ENCODE measurements around the gene ACKR4. TPM values are rescaled to one million over a fixed set of nuclear protein-coding genes. Genes with fewer than 3 reads are reported as not detected.
"Not testable (repeated sequence)": the region's sequence is repeated elsewhere in the genome, so short reads cannot be mapped to it uniquely, and the experiment has no call there.

The ACKR4 gene
- total and polyA plus RNA-seq, 10 donors: 0.50 to 2.6 (median 1.2) TPM

DNA sequence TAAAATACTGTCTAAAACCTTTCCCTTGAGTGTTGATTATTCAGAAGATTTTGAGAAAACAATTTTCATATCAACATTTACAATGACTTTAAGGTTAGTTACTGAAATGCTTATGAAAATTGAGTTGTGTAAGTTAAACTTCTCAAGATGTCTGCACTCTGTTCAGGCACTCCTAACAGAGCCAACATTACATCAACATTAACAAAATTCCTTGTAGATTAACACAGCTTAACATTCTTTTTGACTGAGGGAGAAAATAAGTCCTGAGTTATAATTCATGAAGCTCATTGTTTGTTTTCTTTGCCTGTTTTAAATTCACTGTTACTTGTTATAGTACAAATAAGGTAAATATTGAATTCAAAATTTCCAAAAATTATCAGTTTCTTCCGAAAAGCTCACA lies 9.0 kb downstream of the ACKR4 start:
- peaks cover 0 to 6% (median 0%) of the 10 kb centered on the region in 8 donors for H3K9me3 ChIP-seq
- H3K27ac ChIP-seq: no peak overlapping the region
- TF ChIP-seq POLR2A (IDR thresholded peaks at IDR 0.05) (no peak), POLR2AphosphoS5 (IDR thresholded peaks at IDR 0.05) (no peak)
- TF ChIP-seq, protein P1, sequence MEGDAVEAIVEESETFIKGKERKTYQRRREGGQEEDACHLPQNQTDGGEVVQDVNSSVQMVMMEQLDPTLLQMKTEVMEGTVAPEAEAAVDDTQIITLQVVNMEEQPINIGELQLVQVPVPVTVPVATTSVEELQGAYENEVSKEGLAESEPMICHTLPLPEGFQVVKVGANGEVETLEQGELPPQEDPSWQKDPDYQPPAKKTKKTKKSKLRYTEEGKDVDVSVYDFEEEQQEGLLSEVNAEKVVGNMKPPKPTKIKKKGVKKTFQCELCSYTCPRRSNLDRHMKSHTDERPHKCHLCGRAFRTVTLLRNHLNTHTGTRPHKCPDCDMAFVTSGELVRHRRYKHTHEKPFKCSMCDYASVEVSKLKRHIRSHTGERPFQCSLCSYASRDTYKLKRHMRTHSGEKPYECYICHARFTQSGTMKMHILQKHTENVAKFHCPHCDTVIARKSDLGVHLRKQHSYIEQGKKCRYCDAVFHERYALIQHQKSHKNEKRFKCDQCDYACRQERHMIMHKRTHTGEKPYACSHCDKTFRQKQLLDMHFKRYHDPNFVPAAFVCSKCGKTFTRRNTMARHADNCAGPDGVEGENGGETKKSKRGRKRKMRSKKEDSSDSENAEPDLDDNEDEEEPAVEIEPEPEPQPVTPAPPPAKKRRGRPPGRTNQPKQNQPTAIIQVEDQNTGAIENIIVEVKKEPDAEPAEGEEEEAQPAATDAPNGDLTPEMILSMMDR (IDR thresholded peaks at IDR 0.05 in 8 of 11, conservative IDR thresholded peaks at IDR 0.05 in 3 of 11): no peak
- H3K4me1 ChIP-seq: no peaks in the 10 kb centered on the region
- DNase-seq: no peak
- H3K27me3 ChIP-seq (replicated peaks in 1 of 7): no peaks in the 10 kb centered on the region
- intact Hi-C loops (cut with DNase I; ENCODE audit: low total_unique reads): no loop called here
- H3K36me3 ChIP-seq: peaks cover 0 to 59% (median 22%) of the 10 kb centered on the region in 6 donors
- H3K4me3 ChIP-seq: no peak overlapping the region
- WGBS, 5 donors: 95 to 98% (median 98%) methylated on average over 1 of the region's 1 CpG

DNA sequence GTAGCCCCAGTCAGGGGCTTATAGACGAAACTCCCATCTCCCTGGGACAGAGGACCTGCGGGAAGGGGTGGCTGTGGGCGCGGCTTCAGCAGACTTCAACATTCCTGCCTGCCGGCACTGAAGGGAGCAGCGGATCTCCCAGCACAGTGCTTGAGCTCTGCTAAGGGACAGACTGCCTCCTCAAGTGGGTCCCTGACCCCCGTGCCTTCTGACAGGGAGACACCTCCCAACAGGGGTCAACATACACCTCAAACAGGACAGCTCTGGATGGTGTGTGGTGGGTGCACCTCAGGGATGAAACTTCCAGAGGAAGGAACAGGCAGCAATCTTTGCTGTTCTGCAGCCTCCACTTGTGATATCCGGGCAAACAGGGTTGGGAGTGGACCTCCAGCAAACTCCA lies 9.6 kb downstream of the ACKR4 start:
- H3K9me3 ChIP-seq; DNase-seq; H3K4me3 ChIP-seq; intact Hi-C loops (cut with DNase I; ENCODE audit: low total_unique reads); H3K4me1 ChIP-seq; H3K27ac ChIP-seq; H3K27me3 ChIP-seq (replicated peaks in 1 of 7): not testable (repeated sequence)
- 87 to 99% (median 93%) methylated on average over 8 of the region's 8 CpGs for WGBS, 5 donors
- H3K36me3 ChIP-seq: peaks cover 0 to 59% (median 22%) of the 10 kb centered on the region in 6 donors

DNA sequence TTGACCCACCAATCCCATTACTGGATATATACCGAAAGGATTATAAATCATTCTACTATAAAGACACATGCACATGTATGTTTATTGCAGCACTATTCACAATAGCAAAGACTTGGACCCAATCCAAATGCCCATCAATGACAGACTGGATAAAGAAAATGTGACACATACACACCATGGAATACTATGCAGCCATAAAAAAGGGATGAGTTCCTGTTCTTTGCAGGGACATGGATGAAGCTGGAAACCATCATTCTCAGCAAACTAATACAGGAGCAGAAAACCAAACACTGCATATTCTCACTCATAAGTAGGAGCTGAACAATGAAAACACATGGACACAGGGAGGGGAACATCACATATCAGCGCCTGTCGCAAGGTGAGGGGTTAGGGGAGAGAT lies 18.2 kb downstream of the ACKR4 start:
- intact Hi-C loops (cut with DNase I; ENCODE audit: low total_unique reads); H3K4me1 ChIP-seq; DNase-seq; H3K4me3 ChIP-seq; H3K27me3 ChIP-seq (replicated peaks in 1 of 7); H3K27ac ChIP-seq: not testable (repeated sequence)
- peaks cover 0 to 14% (median 7%) of the 10 kb centered on the region in 8 donors for H3K9me3 ChIP-seq
- H3K36me3 ChIP-seq: peaks cover 0 to 59% (median 11%) of the 10 kb centered on the region in 6 donors
- WGBS, 5 donors: 93 to 99% (median 95%) methylated on average over 3 of the region's 3 CpGs

DNA sequence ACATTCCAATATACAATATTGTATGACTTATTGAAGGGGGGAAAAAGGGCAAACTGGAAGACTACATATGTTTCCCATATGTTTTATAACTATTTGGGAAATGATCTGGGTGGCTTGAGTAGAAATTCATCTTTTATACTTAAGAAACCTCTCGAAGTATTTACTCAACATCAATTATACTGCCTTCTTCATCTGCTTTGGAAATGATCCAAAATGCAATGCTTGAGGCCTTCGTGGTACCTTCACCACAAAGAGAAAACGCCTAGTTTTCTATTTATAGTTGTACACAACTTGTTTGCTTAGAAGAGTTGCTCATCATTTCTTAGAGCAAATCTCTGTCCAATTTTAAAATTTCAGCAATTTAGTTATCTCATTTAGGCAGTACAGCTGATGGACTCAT lies 18.8 kb downstream of the ACKR4 start:
- intact Hi-C loops (cut with DNase I; ENCODE audit: low total_unique reads): no loop called here
- H3K4me3 ChIP-seq: no peak overlapping the region
- WGBS, 5 donors: 50 to 58% (median 56%) methylated on average over 3 of the region's 3 CpGs

DNA sequence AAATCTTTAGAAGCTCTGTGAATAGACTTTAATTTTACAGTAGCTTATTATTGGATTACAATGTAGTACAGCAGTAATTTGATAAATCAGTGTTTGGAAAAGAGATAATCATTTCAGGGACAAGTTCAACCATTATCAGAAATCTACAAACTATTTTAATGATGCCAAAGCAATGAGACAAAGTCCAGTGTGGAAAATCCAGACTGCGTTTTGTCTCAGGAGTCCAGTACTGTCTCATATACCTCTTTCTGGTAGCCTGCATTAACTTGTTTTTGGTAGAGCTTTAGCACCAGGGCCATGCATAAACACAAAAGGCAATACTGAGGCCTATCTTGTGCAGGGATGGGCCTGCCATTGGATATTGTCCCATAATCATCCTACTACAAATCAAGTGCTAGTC lies 19.7 kb downstream of the ACKR4 start:
- no peak for DNase-seq
- H3K9me3 ChIP-seq: peaks cover 0 to 14% (median 7%) of the 10 kb centered on the region in 8 donors
- 96 to 100% (median 100%) methylated on average over 1 of the region's 1 CpG for WGBS, 5 donors
- no peaks in the 10 kb centered on the region for H3K27me3 ChIP-seq (replicated peaks in 1 of 7)
- no peak for TF ChIP-seq POLR2AphosphoS5 (IDR thresholded peaks at IDR 0.05)
- TF ChIP-seq, protein P1 (IDR thresholded peaks at IDR 0.05 in 8 of 11, conservative IDR thresholded peaks at IDR 0.05 in 3 of 11): no peak
- H3K36me3 ChIP-seq: peaks cover 0 to 70% (median 18%) of the 10 kb centered on the region in 6 donors
- H3K4me3 ChIP-seq: no peak overlapping the region
- intact Hi-C loops (cut with DNase I; ENCODE audit: low total_unique reads): no loop called here
- no peak overlapping the region for H3K27ac ChIP-seq
- no peaks in the 10 kb centered on the region for H3K4me1 ChIP-seq

More for the DNA sequence above, 18.8 kb downstream of the ACKR4 start:
- H3K36me3 ChIP-seq: peaks cover 0 to 65% (median 12%) of the 10 kb centered on the region in 6 donors
- H3K4me1 ChIP-seq: no peaks in the 10 kb centered on the region
- H3K27me3 ChIP-seq (replicated peaks in 1 of 7): no peaks in the 10 kb centered on the region
- TF ChIP-seq, protein P1 (IDR thresholded peaks at IDR 0.05 in 8 of 11, conservative IDR thresholded peaks at IDR 0.05 in 3 of 11): no peak
- TF ChIP-seq POLR2A (IDR thresholded peaks at IDR 0.05): no peak
- TF ChIP-seq POLR2AphosphoS5 (IDR thresholded peaks at IDR 0.05): no peak
- DNase-seq: no peak
- no peak overlapping the region for H3K27ac ChIP-seq
- peaks cover 0 to 14% (median 7%) of the 10 kb centered on the region in 8 donors for H3K9me3 ChIP-seq
